Tibial nerve (tissue), 4 donors: ENCODE results near the gene UBE2F. TPM values are rescaled to one million over a fixed set of nuclear protein-coding genes. Genes with fewer than 3 reads are reported as not detected.
A peak's percentile ranks its signal among the peaks of the same experiment; 100 is the strongest.

ENCODE experiments used
- DNase-seq, 2 donors: peaks; one replicate each; pipeline ENCODE4 v3.0.0-alpha.2; 2019; ENCODE audit warnings: low spot score in 2 of 2
- H3K27ac ChIP-seq, 4 donors: fragments of 200-600 bp; sonication (generic) in 3 of 4; one replicate each; pipeline ENCODE4 v1.5.1; 2017 to 2019; ENCODE audit warnings: mild to moderate bottlenecking in 1 of 4
- H3K27me3 ChIP-seq, 2 donors: fragments of 200-600 bp; sonication (generic) in 1 of 2; one replicate each; pipeline versions ENCODE4 v1.5.1 to v1.6.0; 2017 to 2019
- H3K36me3 ChIP-seq, 3 donors: fragments of 200-600 bp; sonication (generic); one replicate each; pipeline ENCODE4 v1.5.1; 2018 to 2019
- H3K4me1 ChIP-seq, 4 donors: fragments of 200-600 bp; sonication (generic) in 3 of 4; one replicate each; pipeline ENCODE4 v1.5.1; 2017 to 2019
- H3K4me3 ChIP-seq, 4 donors: fragments of 200-600 bp; sonication (generic) in 3 of 4; one replicate each; pipeline ENCODE4 v1.5.1; 2017 to 2019; ENCODE audit warnings: mild to moderate bottlenecking in 1 of 4, moderate library complexity in 1 of 4
- H3K9me3 ChIP-seq, 4 donors: fragments of 200-600 bp; sonication (generic) in 3 of 4; one replicate each; pipeline ENCODE4 v1.5.1; 2017 to 2019
- CTCF ChIP-seq, 5 experiments: fragments of 200-600 bp in 3 of 5; fragments of 450-650 bp in 2 of 5; sonication (generic) in 3 of 5; IDR thresholded peaks; one replicate each; pipeline ENCODE4 v1.5.1; 2016 to 2019; ENCODE audit warnings: antibody characterized with exemption in 5 of 5, mild to moderate bottlenecking in 3 of 5, moderate library complexity in 2 of 5
- EP300 ChIP-seq, 2 donors: sonication (generic); formaldehyde crosslinking; IDR thresholded peaks; one replicate each; pipeline ENCODE4 v1.6.1; 2017; ENCODE audit warnings: antibody characterized with exemption in 2 of 2, mild to moderate bottlenecking in 1 of 2
- POLR2A ChIP-seq, 2 donors: fragments of 450-650 bp; IDR thresholded peaks; one replicate each; pipeline ENCODE4 v1.6.1; 2017; ENCODE audit warnings: antibody characterized with exemption in 2 of 2, mild to moderate bottlenecking in 2 of 2, moderate library complexity in 2 of 2
- WGBS, 2 donors: methylation state at CpG; one replicate each; pipeline ENCODE4 v1.1.5; 2018; 5-methylcytosine and 5-hydroxymethylcytosine counted together
- total RNA-seq, 4 donors: library from RNA; depleted of rRNA; stranded (reverse); fragments of >200 nt; gene quantifications; one replicate each; pipeline ENCODE4 v1.1.0, GENCODE V29; 2016

The UBE2F gene
- total RNA-seq, 4 donors from 2014 or later = 35.1 to 73.8 (median 41.2) TPM

DNA sequence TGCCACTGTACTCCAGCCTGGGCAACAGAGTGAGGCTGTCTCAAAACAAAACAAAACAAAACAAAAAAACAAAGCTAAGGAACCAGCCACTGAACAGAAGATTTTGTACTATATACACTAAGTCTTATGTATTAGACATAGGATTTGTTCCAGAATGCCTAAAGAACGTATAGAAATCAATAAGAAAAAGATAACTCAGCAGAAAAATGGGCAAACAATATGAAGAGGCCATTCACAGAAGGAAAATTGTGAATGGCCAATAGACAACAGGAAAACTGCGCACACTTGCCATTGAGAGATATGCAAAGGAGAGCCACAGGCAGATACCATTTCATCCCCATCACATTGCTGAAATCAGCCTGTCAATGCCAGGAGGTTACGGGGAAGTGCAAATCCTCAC is 14.9 kb upstream of the UBE2F start:
- WGBS, 2 donors = 69 to 73% methylated on average over 3 of the region's 3 CpGs
- H3K4me1 ChIP-seq = peaks cover 0 to 12% (median 9%) of the 10 kb centered on the region in 4 donors
- no peak for TF ChIP-seq POLR2A (IDR thresholded peaks at IDR 0.05)
- H3K9me3 ChIP-seq = no peaks in the 10 kb centered on the region
- H3K36me3 ChIP-seq = no peaks in the 10 kb centered on the region
- H3K27me3 ChIP-seq = peaks cover 0 to 41% of the 10 kb centered on the region in 2 donors
- DNase-seq = no peak
- H3K27ac ChIP-seq = no peak overlapping the region
- H3K4me3 ChIP-seq = no peak overlapping the region

DNA sequence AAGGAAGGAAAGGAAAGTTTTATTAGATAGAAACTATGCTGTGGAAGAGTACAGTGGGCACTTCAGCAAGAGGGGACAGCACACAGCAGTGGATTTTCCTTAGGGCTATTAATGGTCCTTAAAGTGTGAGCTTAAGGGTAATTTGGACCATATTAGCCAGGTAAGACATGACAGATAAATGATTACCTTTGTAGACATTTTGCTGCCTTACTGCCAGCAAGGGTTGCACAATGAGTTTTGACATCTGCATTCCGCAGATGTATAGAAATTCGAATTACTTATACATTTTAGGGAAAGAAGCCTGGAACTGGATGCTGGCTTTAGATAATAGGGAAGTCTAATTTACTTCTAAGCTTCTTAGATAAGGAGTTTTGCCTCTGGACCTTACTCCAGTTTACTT is 14.0 kb upstream of the UBE2F start:
- H3K4me3 ChIP-seq = no peak overlapping the region
- H3K27ac ChIP-seq = no peak overlapping the region
- TF ChIP-seq EP300 (IDR thresholded peaks at IDR 0.05) = no peak
- no peak for TF ChIP-seq CTCF (IDR thresholded peaks at IDR 0.05)
- no peak for TF ChIP-seq POLR2A (IDR thresholded peaks at IDR 0.05)
- H3K27me3 ChIP-seq = peaks cover 0 to 41% of the 10 kb centered on the region in 2 donors
- 77 to 88% methylated on average over 2 of the region's 2 CpGs for WGBS, 2 donors
- no peaks in the 10 kb centered on the region for H3K9me3 ChIP-seq
- no peak for DNase-seq
- peaks cover 0 to 12% (median 9%) of the 10 kb centered on the region in 4 donors for H3K4me1 ChIP-seq
- no peaks in the 10 kb centered on the region for H3K36me3 ChIP-seq

GRCh38 chr2:237955640-237956401 is 11.0 kb upstream of the UBE2F start:
- H3K36me3 ChIP-seq = no peaks in the 10 kb centered on the region
- peaks cover 0 to 41% of the 10 kb centered on the region in 2 donors for H3K27me3 ChIP-seq
- DNase-seq = no peak
- peak overlapping the region in 2 of 4 donors; percentile 20 to 31 for H3K4me3 ChIP-seq
- TF ChIP-seq CTCF (IDR thresholded peaks at IDR 0.05) (no peak), EP300 (IDR thresholded peaks at IDR 0.05) (no peak), POLR2A (IDR thresholded peaks at IDR 0.05) (no peak)
- no peak overlapping the region for H3K27ac ChIP-seq
- no peaks in the 10 kb centered on the region for H3K9me3 ChIP-seq
- H3K4me1 ChIP-seq = peaks cover 0 to 12% (median 9%) of the 10 kb centered on the region in 4 donors
- 9 to 27% methylated on average over 8 to 42 of the region's 64 CpGs for WGBS, 2 donors

GRCh38 chr2:237956402-237956736 is 10.4 kb upstream of the UBE2F start:
- Histone ChIP-seq H3K27me3 (peaks cover 0 to 41% of the 10 kb centered on the region in 2 donors), H3K4me3 (peak overlapping the region in 2 of 4 donors; percentile 20 to 31), H3K27ac (no peak overlapping the region), H3K9me3 (no peaks in the 10 kb centered on the region), H3K36me3 (no peaks in the 10 kb centered on the region), H3K4me1 (peaks cover 0 to 12% (median 9%) of the 10 kb centered on the region in 4 donors)
- no peak for DNase-seq
- 15 to 29% methylated on average over 5 to 13 of the region's 23 CpGs for WGBS, 2 donors
- TF ChIP-seq CTCF (IDR thresholded peaks at IDR 0.05) = no peak
- TF ChIP-seq POLR2A (IDR thresholded peaks at IDR 0.05) = no peak
- TF ChIP-seq EP300 (IDR thresholded peaks at IDR 0.05) = no peak

GRCh38 chr2:237961637-237962036 is 5.2 kb upstream of the UBE2F start:
- Histone ChIP-seq H3K27me3 (peaks cover 0 to 3% of the 10 kb centered on the region in 2 donors), H3K27ac (no peak overlapping the region), H3K36me3 (no peaks in the 10 kb centered on the region), H3K9me3 (peaks cover 0 to 15% (median 0%) of the 10 kb centered on the region in 4 donors), H3K4me1 (peaks cover 0 to 7% (median 4%) of the 10 kb centered on the region in 4 donors), H3K4me3 (no peak overlapping the region)
- DNase-seq = no peak
- 78 to 90% methylated on average over 5 of the region's 5 CpGs for WGBS, 2 donors
- TF ChIP-seq EP300 (IDR thresholded peaks at IDR 0.05) (no peak), POLR2A (IDR thresholded peaks at IDR 0.05) (no peak), CTCF (IDR thresholded peaks at IDR 0.05) (no peak)
